GM12801 (cell line): ENCODE measurements around the gene KCNQ5.

ENCODE experiments used
- CTCF ChIP-seq: IDR thresholded peaks from one replicate; pipeline ENCODE4 v1.5.1; 2011; ENCODE audit warnings: control low read depth; ENCODE audit not compliant: insufficient read length; ENCODE audit errors: extremely low read depth

Gene KCNQ5

DNA sequence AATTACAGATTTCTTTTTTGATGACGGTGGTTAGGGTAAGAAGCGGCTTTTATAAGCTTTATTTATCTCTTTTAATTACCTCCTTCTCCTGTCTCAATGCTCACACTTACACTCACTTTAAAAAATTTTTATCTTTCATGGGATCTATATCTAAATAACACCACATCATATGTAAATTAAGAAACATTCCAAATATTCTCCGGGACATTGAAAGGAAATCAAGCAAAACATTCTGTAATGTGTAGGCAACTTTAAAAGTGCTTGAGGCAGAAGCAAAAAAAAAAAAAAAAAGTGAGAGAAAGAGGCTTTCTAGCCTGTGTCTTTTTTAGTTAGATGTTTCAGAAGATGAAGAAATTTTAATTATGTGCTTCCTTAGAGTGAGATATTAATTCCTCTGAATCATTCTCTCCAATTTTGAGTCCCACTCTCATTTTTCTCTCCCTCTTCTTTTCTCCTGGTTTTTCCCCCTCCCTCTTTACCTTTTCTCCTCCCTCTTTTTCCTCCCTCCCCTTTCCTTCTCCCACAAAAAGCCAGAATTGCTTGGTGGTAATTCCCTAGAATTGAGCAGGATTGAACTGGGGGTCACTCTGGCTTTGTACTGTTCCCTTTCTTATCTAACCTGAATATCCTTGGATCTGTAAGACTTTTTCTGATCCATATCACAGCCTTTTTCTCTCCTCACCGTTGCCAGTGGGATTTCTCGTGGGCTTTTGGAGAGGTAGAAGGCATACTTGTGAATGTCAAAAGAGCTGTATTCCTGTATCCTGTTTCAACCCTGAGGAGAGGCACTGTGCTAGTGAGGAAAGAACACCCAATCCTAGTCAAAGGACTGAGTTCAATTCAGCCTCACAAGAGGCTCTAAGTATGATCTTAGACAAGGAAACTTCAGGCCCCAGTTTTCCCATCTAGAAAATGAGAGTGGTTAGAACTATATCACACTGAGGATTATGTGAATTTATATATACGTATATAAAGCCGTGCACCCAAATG lies 30.4 kb downstream of the KCNQ5 start:
- no peak for TF ChIP-seq CTCF

- no peak for TF ChIP-seq CTCF
Measured at GRCh38 chr6:72653026-72653425, 31.2 kb downstream of the KCNQ5 start.

DNA sequence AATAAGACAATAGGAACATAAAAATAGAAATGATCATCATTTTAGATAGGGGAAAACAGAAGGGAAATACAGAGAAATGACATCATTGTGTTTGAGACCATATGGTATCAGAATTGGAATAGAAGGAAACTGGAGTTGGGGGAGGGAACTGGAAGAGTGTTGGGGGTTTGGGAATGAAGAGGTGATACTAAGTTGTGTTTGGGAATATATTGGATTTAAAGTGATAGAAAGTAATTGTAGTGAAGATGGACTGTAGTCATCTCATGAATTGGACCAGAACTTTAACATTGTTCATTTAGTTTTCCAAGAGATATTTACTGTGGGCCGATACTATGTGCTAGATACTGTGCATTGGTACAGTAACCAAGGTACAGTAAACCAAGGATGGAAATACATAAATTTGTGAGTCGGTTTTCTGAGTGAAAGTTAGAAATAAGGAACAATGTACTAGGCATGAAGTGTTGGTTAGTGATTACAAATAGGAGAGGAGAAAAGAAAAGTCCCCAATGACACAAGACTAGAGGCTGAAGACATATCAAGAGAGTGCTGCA lies 32.3 kb downstream of the KCNQ5 start:
- no peak for TF ChIP-seq CTCF

DNA sequence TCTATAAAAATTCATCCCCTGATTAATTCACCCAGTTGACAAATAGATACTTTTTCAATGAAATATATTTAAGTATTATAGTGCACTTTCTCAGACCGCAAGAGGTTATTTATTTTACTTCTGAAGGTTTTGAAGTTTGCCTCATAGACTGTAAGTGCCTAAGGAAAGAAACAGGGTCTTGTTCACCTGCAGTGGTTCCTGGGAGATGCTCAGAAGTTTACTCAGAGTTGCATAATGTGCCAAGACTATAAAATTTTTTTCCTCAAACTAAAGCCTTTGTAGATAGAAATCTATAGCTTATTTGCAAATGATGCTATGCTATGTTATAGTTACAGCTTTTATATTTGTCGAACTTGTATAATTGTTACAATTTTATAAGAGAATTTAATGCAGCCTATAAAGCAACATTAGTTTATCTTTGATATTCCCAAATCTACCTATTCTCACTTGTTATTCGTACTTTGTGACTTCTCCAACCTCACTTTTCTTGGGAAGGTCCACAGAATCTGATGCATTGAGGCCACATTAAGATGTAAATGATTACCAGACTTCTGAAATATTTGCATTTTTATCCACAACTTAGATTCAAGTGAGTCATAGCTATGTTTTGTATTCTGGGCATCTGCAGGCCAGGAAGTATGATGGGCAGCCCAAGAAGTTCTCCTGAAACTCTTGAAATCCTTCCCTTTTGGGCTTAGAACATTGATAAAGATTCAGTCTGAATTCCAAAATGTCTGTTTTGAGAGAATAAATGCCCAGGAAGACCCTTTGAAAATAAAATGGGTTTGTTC lies 35.7 kb downstream of the KCNQ5 start:
- no peak for TF ChIP-seq CTCF

- TF ChIP-seq CTCF, result no peak
Measured at GRCh38 chr6:72659754-72660153, 37.9 kb downstream of the KCNQ5 start.

DNA sequence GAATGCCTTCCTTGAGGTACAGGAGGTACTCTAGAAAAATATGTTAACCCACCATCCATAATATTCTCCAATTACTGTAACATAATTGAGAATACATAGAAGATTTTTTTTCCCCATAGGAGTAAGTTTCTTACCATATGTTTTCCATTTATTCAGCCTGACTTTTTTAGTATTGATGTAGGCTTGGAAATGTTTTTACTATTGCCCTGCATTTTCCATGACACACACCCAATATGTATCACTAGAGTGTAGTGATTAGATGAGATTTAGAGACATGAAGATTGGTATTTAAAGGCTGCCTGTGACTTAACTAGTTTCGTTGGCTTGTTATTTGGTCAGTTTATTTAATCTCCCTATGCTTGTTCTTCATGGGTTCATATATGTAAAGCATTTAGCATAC lies 39.5 kb downstream of the KCNQ5 start:
- no peak for TF ChIP-seq CTCF

GRCh38 chr6:72665599-72665998 lies 43.7 kb downstream of the KCNQ5 start:
- no peak for TF ChIP-seq CTCF
